Retinal pigment epithelial cell (primary cell): ENCODE results near the gene ADNP.

Experiments
- DNase-seq: peaks from one replicate; pipeline ENCODE4 v3.0.0-alpha.2; 2010; ENCODE audit warnings: low read depth
- H3K4me3 ChIP-seq: 2 replicates; pipeline ENCODE4 v1.5.1; 2011; ENCODE audit warnings: mild to moderate bottlenecking, low read length, control low read depth, moderate library complexity
- TF ChIP-seq, protein P1 (sequence below): conservative IDR thresholded peaks from 2 replicates; pipeline ENCODE4 v1.5.1; 2011; ENCODE audit warnings: low read depth, low read length, control low read depth, inconsistent platforms

ADNP gene

DNA sequence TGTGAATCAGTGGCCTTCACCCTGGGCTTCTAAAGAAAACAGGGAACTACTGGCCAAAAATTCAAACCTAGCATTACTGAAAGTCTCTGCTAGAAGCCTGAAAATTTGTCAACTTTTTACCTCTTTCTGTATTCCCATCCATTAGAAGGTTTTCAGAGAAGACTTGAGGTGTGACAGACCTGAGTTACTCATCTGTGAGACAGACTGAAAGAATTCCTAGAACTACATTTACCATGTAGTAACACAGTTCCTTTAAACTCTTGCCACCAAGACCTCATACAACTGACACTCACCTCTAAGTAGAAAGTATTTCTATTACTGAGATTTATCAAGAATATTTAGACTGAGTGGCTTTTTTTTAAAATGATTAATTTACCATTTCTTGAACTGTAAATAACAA is 22.6 kb upstream of the ADNP start:
- TF ChIP-seq, protein P1, sequence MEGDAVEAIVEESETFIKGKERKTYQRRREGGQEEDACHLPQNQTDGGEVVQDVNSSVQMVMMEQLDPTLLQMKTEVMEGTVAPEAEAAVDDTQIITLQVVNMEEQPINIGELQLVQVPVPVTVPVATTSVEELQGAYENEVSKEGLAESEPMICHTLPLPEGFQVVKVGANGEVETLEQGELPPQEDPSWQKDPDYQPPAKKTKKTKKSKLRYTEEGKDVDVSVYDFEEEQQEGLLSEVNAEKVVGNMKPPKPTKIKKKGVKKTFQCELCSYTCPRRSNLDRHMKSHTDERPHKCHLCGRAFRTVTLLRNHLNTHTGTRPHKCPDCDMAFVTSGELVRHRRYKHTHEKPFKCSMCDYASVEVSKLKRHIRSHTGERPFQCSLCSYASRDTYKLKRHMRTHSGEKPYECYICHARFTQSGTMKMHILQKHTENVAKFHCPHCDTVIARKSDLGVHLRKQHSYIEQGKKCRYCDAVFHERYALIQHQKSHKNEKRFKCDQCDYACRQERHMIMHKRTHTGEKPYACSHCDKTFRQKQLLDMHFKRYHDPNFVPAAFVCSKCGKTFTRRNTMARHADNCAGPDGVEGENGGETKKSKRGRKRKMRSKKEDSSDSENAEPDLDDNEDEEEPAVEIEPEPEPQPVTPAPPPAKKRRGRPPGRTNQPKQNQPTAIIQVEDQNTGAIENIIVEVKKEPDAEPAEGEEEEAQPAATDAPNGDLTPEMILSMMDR: no peak
- no peak for DNase-seq

DNA sequence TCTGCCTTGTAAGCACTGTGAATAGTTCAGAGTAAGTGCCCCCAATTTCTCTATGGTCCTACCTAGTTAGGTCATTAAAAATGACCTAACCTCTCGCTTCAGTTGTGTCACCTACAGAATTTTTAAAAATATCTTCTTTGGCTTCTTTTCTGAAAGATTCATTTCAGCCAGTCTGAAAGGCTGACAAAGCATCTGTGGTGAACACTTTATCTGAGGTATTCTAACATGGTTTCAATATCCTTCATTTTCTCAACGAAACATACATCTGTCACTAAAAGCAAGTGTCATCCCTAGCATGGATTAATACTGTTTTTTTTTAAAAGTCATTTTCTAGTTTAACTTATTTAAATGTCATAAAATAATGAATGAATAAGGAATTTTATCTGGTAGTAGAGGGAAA is 22.0 kb upstream of the ADNP start:
- H3K4me3 ChIP-seq: no peak overlapping the region
- TF ChIP-seq, protein P1: no peak
- no peak for DNase-seq

More for the DNA sequence above, 22.6 kb upstream of the ADNP start:
- H3K4me3 ChIP-seq: no peak overlapping the region

DNA sequence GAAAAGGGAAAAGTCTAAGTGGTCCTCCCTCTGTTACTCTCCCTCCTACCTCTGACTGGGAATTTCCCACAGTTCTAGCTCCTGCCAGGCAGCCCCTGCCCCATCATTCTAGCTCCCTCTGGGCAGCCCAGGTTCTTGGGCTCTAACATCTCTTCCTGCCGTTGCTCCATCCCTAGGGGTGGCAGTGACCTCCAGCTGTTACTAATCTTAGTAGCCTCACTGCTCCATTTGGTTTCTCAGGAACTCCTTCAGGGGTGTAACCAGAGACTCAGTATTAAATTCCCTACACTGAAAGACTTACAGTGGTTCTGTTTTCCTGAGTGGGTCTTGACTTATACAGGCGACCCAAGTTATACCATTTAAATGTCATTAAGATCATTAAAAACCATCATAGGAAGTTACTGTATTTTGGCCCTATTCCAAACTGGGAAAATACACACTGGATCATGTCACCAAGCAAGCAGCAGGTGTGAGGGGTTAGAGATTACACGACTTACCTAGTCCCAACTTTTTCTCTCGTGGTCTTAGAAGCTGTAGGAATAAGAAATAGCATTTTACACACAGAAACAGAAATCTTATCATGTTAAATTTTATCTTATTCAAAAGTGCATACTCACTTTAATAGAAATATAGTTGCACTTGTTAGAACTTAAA is 17.0 kb upstream of the ADNP start:
- no peak overlapping the region for H3K4me3 ChIP-seq
- TF ChIP-seq, protein P1: no peak
- no peak for DNase-seq

DNA sequence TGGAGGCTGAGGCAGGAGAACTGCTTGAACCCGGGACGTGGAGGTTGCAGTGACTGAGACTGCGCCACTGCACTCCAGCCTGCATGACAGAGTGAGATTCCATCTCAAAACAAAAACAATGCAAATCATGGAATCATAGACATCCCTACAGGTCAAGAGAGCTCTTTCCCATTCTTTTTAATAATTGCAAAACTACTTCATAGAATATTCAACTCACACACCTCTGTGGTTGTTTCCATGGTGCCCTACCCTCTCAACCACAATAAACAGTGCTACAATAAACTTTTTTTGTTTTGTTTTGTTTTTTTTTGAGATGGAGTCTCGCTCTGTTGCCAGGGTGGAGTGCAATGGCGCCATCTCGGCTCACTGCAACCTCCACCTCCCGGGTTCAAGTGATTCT is 11.8 kb upstream of the ADNP start:
- TF ChIP-seq, protein P1: no peak
- DNase-seq: no peak
- H3K4me3 ChIP-seq: no peak overlapping the region

DNA sequence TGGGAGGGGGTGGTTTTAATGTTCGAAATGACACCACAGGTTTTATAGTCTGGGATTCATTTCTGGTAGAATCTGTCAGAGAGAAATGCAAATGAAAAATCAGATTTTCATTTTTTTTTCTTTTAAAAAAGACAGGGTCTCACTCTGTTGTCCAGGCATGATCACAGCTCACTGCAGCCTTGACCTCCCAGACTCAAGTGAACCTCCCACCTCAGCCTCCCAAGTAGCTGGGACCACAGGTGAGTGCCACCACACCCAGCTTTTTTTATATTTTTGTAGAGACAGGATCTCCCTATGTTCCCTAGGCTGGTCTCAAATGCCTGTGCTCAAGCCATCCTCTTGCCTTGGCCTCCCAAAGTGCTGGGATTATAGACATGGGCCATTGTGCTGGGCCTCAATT is 2.4 kb upstream of the ADNP start:
- no peak overlapping the region for H3K4me3 ChIP-seq
- no peak for DNase-seq
- TF ChIP-seq, protein P1: no peak

DNA sequence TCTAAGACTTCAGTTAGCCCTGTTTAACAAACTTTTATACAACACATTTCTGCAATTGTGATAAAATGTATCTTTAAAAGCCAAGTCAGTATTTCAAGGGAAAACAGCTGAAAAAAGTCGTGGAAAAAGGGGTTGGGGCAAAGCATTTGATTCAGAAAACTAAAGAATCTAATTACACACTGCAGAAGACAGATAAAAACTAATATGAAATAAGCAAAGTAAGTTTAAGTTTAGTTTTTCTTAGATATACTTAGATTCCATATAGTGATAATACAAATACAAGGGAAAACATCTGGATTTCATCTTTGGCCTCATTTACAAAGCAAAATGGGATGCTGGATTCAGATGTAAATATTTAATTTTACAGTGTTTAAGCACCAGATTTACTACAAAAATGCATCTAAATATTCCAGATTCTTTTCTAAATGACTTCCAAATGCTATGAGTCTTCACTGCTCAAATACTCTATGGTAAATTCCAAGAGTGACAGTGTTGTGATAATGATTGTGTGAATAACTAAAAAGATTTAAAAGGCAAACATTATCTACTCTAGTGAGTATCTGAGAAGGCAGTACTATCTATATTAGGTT is 1.5 kb upstream of the ADNP start:
- no peak overlapping the region for H3K4me3 ChIP-seq
- TF ChIP-seq, protein P1: no peak
- DNase-seq: no peak

DNA sequence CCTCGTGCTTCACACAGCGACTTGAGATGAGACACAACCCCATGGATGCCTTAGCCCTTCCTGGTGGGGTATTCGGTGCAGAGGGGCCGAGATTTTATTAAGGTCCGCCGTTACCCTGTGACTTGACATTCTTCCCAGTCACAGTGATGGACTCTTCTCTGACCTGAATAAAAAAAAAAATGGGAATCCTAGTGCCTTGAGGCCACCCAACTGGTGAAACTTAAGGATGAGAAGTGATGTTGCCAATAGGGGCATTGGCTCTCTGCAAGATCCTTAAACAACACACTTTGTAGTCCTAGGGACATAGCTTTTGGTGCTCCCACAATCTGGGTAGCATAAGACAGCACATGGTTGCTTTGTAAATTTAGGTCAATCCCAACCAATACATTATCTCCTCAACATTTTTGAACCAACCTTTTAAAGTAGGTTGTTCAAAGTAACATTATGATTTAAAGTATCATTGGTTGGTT is 814 bp upstream of the ADNP start:
- peak overlapping the region; percentile 28 for H3K4me3 ChIP-seq
- DNase-seq: no peak
- TF ChIP-seq, protein P1: no peak
